ENCODE measurements around the gene IL20RA.

- TF ChIP-seq REST (IDR thresholded peaks at IDR 0.05; ENCODE audit: low read depth): no peak
- no peak for TF ChIP-seq TCF12 (IDR thresholded peaks at IDR 0.05; ENCODE audit: low read depth)
- no peak for TF ChIP-seq TAF1 (IDR thresholded peaks at IDR 0.05; ENCODE audit: low read depth)
- no peak for TF ChIP-seq TEAD4 (IDR thresholded peaks at IDR 0.05)
- TF ChIP-seq MAX (IDR thresholded peaks at IDR 0.05): no peak
- TF ChIP-seq YY1 (IDR thresholded peaks at IDR 0.05; ENCODE audit: low read depth): no peak
- TF ChIP-seq EGR1 (IDR thresholded peaks at IDR 0.05): no peak
- no peak for TF ChIP-seq RAD21 (IDR thresholded peaks at IDR 0.05; ENCODE audit: low read depth)
- no peak for TF ChIP-seq NFIC (IDR thresholded peaks at IDR 0.05)
- no peak for TF ChIP-seq CEBPB (IDR thresholded peaks at IDR 0.05)
Observed at GRCh38 chr6:137024237-137024990, 20.4 kb downstream of the IL20RA start.

Data from Ishikawa (cell line).